NCI-H1930 (cell line): Measurements from ENCODE around the gene CPB2.

Experiments used
- DNase-seq, 2 experiments: peaks; one replicate each; lab custom pipeline; 2025; lab: John Stamatoyannopoulos, UW

CPB2 gene

DNA sequence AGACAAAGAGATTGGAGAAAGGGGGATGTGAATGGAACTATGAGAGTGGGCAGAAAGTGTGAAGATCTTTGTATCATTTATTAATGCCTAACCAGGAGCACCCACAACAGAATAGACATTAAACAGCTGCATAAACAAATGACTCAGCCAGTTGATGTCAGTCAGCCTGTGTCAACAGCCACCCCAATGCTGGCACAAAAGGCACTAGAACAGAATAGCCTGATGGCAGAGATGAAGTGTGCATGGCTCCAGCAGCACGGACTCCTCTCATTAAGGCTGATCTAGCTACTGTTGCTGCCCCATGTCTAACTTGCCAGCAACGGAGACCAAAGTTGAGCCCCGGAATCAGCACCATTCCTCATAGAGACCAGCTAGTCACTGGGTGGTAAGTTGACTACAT lies 7.8 kb downstream of the CPB2 start:
- peak in 1 of 2 experiments; percentile 29 for DNase-seq

DNA sequence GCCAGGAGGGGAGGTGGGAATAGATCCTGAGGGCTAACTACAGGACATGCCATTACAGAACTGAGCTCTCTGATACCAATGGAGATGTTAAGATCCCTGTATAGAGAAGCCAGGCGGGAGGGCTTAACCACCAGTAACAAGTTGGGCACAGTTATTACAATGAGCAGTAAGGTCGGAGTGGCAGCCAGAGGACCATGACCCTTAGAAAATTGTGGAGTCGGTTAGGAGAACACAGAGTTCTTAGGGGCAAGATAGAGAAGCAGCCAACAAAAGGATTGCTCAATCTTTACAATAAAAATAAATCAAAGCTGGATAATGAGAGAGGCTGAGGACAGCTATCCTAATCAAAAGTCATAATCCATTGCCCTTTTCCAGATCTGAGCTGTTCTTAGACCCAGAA lies 10.4 kb downstream of the CPB2 start:
- DNase-seq, result no peak

DNA sequence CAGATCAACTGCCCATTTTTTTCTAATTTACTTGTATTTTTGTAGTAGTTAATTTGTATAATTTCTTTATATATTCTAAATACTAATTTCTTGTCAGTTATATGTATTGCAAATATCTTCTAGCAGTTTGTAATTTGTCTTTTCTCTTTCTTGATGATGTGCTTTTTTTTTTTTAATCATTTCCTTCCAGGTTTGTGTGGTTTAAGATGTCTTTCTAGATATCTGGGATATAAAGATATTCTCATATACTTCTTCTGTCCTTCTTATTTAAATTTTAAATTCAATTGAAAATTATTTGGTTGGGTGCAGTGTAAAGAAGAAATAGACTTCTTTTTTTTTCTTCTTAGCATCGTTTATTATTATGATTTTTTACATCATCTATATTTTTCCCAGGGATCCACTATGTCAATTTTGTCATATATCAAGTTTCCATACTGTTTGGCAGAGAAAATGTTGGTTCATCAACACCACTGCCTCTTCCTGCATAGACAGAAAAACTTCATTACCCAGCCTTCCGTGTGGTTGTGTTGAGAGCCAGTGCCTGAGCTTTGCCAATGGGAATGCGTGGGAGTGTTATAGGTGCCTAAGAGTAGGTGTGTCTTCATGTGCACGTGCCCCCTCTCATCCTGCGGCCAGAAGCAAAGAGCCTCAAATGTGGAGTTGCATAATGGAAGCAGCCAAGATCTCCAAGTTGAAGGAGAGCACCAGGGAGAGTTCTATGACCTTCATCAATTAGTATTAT lies 15.8 kb downstream of the CPB2 start:
- no peak for DNase-seq

DNA sequence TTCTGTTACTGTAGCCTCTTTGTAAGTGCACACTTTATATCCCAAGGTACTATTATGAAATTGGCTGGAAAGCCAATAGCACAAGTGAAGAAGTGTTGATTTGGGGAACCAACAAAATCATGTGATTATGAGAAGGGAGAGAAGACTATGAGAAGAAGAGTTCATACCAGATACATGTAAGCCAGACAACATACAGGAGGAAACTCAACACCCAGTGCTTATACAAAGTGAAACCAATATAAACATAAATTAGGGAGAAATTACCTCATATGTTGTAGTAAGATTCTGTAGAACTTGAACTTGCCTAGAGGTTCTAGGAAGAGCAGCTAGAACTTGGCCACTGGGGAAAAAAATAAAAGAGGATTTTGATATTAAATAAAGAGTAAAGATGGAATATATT lies 17.4 kb downstream of the CPB2 start:
- no peak for DNase-seq

DNA sequence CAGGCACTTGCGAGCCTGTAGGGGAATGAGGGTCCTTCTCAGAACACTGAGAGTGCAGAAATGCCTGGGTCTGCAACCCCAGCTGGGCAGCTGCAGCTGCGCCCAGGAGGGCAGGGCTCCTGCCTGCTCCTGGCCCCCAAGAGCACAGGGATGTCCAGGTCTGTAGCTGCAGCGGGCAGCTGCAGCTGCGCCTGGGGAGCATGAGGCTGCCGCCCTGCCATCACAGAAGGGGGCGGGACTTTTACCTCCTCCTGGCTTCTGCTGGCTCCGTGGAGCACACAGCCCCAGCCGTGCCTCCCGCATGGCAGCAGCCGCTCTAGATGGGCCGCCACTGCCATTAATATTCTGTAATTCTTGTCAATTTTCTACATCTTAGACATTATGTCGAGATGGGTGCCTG lies 17.8 kb downstream of the CPB2 start:
- no peak for DNase-seq

DNA sequence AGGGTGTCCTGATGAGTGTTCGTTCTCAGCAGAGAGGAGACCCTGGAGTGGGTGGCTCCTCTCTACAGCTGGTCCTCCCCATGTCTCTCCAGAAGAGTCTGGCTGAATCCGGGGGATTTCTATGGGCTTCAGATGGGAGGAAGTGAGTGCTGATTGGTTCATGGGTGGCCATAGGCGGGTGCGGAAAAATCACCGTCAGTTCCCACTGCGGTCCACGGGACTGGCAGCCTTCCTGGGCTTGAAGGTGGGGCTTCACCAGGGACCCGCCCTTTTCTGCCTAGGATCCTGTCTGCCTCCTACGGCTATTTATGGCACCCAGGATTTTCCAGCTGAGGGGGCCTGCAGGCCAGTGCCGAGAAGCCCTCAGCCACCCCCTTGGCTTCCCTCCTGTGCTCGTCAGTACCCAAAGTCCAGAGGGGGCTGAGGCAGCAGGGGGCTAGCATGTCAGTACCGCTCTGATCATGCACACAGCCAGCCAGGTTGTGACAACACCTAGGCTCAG lies 18.4 kb downstream of the CPB2 start:
- DNase-seq, result no peak

DNA sequence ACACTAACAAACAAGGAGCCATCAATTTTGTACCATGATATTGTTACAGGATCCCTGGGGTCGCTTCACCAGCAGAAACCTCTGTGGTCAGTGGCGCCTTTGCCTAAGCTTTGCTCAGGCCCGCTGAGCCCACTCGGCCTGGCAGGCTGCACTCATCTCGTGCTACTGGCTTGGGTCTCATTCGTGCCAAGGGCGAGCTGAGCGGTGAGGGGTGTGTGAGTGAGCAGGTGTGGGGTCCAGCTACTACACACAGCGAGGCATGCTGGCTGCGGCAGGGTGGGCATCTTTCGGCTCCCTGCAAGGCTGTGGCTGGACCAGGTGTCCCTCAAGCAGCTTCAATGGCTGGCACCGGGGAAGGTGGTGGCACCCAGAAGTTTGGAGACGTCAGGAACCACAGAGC lies 19.1 kb downstream of the CPB2 start:
- DNase-seq, result no peak

DNA sequence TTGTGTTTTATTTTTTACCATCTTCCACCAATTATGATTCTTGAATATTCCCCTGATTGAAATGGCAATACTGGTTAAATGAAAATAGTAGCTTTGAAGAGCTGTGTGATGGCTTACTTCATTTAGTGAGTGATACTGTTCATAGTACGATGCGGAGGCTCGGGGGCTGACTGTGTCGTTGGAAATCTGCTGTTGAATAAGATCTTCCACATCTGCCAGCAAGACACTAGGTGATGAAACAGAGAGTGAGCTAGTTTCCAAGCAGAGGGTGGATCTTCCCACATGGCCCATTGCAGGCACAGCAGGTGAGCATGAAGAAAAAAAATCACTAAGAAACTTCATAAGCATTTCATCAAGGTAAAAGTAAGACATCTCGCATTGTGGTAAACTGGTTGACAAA lies 22.5 kb downstream of the CPB2 start:
- no peak for DNase-seq

DNA sequence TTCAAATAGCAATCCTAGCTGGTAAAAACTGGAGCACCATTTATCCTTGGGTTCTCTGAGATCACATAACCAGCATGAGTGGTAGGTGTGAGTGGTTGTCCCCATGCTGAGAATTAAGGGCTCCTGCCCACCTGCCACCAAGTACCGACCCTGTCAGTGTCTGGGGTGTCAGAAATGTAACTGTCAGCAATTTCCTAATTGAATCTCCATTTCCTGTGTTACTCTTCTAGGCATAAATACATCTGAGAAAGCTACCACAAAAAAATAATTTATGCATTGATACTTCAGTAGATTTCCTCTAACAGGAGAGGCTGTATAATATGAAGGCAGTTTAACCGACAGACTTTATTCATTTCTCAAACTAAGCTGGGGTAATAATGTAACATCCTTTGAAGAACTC lies 25.1 kb downstream of the CPB2 start:
- DNase-seq, result no peak

DNA sequence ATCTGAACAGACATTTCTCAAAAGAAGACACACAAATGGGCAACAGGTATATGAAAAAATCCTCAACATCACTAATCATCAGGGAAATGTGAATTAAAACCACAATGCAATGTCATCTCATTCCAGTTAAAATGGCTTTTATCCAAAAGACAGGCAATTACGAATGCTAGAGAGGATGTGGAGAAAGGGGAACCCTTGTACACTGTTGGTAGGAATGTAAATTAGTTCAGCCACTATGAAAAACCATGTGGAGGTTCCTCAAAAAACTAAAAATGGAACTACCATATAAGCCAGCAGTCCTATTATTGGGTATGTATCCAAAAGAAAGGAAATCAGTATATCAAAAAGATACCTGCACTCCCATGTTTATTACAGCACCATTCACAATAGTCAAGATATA lies 27.6 kb downstream of the CPB2 start:
- no peak for DNase-seq

DNA sequence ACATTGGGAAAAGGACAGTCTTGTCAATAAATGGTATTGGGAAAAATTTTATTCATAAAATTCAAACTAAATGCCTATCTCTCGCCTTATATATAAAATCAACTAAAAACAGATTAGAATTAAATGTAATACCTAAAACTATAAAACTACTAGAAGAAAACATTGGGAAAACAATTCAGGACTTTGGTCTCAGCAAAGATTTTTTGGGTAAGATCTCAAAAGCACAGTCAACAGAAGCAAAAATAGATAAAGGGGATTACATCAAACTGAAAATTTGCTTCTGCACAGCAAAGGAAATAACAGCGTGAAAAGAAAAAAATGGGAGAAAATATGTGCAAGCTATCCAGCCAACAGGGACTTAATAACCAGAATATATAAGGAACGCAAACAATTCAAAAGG lies 28.0 kb downstream of the CPB2 start:
- DNase-seq, result no peak

DNA sequence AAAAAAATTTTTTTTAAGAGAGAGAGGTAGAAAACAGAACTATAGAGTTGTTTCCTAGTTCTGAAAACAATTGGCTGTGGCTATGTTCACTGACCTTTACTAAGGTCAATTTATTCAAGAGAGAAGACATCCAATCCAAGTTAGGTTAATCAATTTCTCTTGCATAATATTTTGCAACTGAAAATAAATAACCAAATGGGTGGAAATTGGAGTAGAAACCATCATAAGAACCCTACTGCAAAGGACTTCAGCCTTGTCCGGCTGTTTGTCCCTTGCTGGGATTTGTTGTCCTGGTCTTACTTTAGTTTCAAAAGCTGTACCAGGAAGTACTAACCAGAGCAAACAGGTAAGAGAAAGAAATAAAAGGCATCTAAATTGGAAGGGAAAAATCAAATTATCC lies 29.0 kb downstream of the CPB2 start:
- DNase-seq, result no peak

DNA sequence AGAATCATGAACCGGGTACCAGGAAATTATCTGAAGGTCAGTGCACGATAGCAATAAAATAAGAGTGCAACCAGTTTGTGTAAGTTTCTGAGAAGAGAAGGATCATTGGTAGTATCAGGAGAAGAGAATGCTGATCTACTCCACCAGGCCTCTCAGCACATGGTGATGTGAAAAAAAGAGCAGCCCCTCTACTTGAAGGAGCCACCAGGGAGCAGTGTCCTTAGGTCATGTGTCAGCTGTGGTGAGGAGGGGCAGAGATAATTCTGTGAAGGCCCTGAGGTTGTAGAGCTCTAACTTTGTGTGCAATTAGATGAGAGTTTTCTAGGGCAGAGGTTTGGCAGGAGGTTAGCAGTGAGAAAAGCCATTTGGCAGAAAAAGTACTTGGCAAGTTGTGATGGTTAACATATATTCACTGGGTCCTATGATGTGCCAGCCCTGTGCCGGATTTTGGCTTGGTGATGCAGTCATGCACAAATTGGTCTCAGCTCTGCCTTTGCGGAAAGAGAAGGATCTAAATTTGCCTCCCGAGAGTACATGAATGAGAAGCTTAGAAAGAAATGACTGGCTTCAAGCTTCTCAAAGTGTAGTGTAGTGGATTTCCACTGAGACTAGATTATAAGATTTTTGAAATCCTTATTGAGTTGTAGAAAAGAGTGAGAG lies 33.1 kb downstream of the CPB2 start:
- no peak for DNase-seq

DNA sequence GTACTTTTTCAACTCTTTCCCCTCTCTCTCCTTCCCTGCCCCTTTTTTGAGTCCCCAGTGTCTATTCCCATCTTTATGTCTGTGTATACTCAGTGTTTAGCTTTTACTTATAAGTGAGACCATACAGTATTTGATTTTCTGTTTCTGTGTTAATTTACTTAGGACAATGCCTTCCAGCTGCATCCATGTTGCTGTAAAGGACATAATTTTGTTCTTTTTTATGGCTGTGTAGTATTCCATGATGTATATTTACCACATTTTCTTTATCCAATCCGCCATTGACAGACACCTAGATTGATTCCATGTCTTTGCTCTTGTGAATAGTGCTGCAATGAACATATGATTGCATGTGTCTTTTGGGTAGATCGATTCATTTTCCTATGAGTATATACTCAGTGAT lies 41.5 kb downstream of the CPB2 start:
- DNase-seq, result no peak

DNA sequence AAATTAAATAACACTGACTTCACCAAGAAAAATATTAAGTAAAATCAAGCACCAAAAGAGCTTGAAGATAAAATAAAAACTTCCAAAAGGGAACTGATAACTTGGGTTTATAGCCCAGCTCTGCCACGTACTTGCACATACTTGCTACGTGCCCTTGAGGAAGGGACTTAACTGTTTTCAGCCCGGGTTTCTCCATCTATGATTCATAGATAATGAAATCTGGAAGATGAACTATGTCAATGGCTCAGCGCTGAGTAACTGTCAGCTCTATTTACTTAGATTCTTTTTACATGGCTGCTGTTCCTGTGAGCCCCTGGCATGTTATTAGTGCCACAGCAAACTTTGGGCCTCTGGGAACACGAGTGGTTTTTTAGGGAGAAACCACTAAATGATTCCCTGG lies 42.6 kb downstream of the CPB2 start:
- no peak for DNase-seq

DNA sequence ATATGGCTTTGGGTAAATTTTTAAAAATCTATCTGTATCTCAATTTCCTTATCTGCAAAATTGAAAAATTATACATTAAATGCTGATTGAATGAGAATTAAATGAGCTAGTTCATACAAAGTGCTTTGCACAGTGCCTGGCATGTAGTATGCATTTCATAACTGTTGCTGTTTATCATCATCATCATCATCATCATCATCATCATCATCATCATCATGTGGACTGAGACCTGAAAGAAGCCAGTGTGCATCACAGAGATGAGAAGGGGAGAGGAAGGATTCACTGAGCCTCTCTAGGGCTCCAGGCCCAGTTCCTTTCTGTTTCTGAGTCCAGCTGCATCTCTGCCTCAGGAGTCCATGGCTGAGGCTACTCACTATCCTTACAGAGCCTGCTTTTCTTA lies 45.4 kb downstream of the CPB2 start:
- no peak for DNase-seq

DNA sequence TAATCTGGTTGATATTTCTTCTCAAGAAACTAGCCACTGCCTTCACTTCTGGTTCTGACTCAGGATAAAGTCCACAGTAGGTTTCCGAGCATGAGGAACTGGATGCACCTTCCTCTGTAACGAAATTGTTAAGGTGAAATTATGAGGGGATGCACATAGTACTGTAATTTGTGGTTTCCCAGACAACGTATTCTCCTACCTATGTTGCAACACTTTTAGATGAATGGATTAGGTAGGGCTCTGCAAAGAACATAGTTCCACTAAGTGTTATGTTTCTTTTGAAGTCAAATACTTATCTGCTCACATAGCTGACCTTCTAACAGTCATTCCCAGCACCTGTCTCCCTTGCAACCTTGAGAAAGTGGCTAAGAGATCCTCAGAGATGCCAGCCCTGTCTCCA lies 46.6 kb downstream of the CPB2 start:
- DNase-seq, result no peak

DNA sequence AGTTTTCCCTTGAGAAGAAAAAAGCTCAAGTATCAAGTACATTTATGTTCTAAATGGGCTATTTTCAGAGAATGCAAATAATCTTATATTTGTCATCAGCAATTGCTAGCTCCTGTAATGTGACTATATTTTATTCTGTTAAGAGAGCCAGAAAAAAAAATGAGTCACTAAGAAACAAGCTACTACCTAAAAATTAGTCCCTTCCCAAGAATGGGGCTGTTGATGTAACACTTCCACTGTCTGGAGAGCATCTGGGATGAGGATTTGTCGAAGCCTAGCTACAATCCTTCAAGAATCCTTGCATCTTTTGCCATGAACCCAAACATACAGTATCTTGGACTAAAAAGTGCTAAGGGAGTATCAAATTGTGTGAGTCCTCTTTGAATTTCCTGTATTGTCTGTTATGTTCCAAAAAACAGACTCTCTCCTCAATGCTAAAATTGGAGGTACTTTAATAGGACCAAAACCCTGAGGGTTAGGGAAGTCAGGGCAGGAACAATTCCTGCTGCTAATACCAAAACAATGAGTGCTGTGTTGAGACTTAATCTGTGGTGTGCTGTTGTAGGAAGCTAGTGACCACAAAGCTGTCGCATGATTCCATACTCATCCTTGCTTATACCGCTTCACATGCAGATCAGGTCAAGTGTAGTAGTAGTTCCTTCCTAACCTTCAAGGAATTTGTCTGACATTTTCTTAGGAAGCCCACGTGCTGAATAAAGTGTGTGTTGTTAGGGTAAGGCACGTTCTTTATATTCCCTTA lies 47.4 kb downstream of the CPB2 start:
- DNase-seq, result no peak

DNA sequence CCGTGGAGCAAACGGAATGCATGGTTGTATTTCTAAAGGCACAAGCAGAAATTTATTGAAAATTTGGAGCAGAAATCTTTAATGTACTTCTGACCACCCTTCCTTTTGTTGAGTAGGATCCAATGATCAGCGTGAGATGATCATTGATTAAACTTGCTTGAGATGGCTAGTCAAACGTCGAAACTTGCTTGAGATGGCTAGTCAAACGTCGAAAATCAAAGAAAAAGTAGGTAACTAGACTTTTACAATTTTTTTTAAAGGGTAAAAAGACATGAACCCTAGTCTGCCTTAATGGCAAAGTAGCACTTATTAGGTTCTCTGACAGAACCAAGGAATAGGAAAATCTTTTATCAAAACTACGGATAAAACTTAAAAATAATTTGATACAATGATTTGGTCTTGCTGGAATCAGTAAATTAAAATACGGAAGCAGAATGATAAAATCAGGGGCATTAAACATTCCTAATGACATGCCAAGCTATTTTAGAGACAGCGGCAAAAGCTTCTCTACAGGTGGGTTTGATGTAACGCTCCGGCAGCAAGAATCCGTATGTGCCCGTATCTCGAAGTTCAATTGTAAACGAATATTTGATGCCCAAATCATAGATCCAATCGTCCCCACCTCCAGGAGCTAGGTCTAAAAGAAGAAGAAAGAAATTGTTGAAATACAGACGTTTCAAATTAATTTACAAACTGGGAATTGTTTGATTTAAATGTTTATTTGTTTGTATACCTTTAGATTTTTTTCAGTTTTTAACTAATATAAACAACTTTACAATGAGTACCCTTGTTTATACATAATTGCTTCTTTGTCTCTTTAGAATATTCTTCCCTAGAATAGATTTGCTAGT lies 51.4 kb downstream of the CPB2 start:
- DNase-seq, result no peak

DNA sequence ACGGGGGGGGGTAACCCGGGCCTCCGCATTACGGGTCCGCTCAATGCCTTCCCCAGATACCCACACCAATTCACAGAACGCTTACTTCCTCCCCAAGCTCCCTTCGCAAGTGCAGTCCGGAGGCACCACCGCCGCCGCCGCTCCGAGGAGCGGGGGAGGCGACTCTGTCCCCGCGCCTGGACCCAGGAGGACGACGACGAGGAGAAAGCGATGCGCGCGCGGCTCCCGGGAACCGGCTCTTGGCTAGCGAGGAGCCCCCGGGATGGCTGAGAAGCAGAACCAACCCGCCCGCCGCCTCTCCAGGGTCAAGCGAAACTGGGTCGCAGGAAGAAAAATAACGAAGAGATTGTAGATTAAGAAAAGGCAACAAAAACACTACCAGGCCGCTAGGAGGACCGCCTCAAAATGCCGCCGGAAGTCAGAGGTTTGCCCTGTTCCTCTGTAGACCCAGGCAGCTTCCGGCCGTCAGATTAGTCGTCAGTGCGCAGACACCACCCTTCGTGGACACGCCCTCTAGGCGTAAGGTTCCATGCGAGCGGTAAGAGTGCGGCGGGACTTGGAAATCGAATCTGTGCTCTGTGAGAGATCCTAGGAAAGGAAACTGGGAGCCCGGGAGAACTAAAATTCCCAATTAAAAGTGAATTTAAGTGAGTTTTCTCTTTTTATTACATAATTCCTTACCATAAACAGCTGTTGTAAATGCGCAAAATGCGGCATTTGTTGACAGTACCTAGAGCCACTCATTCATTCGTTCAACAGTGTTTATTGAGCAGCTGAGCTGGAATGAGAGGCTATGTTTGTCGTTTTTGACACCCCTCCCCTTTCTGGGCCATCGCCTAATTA lies 52.3 kb downstream of the CPB2 start, which contains the start of gene ZC3H13:
Gene ZC3H13 (minus strand): TSS at position 428 of the 843 bp plus-strand sequence. CDS start 7,239 bp downstream, outside the sequence.
- peak; percentile 94 to 95 for DNase-seq

DNA sequence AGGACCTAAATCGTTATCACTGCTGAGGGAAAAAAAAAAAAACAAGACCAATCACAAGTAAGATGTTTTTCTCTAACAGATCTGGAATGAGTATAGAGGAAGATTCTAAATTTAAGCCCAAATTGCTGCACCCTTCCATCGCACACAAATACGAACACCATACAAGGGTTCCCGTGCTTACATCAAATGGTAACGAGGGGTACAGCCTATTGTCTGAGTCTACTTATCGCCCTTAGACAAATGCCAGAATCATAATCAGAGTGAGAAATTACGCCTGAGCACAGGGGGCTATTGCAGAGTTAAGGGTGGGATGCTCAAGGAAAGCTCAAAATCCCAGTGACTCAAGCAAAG lies 52.9 kb downstream of the CPB2 start:
- no peak for DNase-seq
